HG02798 (cell line): ENCODE results near the gene CRACDL.

Source experiments
- ATAC-seq: cut with Tn5 transposase; IDR thresholded peaks from one replicate; pipeline ENCODE4 v1.9.1; 2021; ENCODE audit warnings: mild to moderate bottlenecking; ENCODE audit not compliant: unreplicated experiment, poor library complexity

Gene CRACDL

DNA sequence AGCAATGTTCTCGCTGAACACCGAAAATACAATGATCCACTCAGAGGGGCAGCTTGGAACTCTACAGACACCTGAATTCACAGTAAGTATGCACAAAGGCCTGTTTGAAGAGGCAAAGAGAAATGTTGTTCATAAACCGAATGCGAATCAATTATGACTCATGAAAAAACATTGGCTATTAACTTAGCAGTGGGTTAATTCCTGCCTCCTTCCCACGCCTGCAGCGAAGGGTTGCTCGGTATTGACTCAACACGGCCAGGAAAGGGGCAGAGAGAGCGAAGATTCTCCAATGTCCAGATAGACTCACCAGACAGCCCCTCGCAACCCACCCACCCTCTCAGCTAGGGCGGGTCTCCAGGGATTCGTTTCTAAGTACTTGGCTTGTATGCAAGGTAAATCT lies 9.4 kb downstream of the CRACDL start:
- no peak for ATAC-seq

DNA sequence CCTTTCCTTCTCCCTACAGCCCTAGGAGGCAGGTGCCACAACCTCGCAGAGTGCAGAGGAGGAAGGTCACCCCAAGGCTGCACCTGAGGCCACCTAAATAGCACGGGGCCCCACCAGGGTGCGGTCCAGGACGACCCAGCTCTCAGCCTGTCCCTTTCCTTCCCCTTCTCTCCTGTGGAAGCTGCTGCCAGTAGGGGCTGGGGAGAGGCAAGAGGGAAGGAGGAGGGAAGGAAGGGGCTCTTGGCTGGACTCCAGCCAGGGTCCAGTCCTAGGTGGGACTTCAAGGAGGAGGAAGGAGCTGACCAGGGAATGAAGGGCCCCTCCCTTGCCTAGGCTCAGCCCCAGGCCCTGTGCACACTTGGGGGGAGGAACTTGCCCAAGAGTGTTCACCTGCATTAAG lies 11.1 kb downstream of the CRACDL start:
- ATAC-seq, result no peak

DNA sequence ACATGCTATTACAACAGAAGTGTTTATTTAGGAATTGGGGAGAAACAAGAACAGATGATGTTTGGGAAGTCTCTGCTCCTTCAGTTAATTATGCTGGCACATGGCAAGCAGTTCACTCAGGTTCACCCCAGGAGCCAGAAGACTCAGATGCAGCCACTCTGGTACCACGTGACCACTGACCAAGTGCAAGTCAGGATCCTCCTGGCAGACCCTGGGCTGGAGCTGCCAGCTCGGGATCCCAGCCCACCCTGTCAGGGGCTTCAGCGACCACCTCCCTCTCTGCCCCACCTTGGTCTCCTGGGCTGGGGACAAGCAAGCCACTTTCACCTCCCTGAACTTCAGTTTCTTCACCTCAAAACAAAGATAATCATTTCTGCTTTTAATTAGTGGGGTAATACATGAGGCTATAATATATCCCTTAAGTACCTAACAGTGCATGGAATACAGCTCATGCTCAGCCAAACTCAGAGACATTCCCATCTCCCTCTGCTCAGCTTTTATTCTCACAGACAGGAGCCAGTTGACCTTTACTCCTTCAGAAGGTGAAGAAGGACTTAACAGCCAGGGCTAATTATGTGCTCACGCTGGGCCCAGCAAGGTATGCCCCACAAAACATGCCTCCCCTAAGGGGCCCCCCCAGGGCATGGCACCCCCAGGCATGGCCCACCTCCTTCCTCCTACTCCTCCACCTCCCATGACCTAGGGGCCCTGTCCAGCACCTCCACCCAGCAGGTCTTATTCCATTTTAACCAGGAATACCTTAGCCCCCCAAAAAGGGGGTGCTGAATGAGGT lies 11.8 kb downstream of the CRACDL start:
- no peak for ATAC-seq

DNA sequence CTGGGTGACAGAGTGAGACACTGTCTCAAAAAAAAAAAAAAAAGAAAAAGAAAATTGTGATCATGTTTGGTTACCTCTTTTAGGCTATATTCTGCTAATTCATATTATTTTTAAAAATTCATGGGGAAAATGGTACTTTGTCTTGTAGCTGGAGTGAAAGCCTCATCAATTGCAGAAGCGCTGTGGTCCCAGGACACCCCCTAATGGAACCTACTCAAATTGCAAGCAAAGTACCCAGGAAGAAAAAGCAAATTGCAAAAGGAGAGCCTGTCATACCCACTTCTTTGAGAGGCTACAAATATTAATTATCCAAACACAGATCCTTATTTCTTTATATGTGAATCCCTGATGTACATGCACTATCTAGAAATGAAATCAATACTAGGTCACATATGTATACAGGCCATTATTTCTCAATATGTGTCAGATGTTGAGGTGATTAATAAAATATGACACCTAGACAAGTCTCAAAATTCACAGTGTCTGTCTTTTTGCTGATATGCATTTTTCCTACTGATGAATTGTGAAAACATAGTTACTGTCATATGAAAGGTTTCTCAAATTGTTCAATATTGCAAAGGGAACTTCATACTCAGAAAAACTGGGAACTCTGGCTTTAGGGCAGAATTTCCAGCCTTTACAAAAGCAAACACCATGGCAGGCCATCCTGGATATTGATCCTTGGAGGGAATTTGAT lies 12.6 kb downstream of the CRACDL start:
- ATAC-seq, result no peak

DNA sequence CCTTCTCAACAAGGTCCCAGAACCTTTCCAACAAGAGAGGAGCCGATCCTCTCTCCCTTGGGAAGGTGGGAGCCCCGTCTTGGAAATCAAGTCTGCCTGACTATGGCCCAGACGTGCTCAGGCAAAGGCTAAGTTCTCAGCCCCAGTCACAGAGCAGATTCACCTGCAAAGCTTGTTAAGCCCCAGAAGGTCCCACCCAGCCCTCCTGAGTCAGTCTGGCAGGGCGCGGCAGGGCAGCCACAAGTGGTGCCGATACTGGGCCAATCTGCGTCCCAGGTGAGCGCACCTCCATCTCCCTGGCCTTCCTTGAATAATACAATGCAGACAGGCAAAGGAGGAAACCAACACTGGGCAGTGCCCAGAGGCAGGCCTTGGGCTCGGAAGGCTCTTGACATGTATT lies 15.0 kb downstream of the CRACDL start:
- no peak for ATAC-seq

DNA sequence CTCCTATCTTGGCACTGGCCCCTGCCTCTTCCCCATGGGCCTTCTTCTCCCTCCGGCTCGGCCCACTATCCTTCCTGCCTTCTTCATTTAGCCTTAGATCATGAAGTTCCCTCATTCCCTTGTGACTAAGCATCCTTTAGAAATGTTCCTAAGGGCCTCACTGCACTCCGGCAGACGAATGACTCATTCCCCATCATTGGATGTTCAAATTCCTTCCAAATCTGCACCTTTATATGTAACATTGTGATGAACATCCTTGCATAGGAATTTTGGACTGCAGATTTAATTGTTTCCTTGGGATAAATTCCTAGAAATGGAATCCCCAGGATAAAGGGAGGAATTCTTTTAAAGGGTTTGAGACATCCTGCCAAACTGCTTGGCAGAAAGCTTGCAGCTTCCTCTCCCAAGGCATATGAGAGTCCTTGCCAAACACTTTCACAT lies 19.0 kb downstream of the CRACDL start:
- ATAC-seq, result no peak

DNA sequence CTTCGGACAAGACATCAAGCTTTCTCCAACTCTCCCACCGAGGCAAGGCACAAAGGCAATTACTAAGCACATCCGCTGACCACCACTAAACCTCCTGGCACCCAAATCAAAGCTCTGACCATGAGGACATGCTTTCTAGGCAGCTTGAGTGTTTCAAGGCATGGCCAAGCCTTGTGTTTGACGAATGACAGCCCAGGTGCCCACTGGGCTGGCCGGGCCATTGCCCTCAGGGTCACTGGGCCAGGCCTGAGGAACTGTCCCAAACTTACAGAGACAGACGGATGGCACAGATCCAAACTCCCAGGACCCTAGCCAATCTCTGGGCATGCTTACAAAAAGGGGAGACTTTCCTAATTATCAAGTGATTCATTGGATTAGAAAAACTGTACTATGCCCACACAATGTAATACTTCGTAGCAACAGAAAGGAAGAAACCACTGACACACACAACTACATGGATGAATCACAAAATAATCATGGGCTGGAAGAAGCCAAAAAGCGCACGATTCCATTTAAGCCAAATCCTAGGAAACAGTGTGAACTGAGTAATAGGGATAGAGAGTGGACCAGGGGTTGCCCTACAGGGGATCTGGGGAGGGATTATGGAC lies 20.2 kb downstream of the CRACDL start:
- ATAC-seq, result no peak

DNA sequence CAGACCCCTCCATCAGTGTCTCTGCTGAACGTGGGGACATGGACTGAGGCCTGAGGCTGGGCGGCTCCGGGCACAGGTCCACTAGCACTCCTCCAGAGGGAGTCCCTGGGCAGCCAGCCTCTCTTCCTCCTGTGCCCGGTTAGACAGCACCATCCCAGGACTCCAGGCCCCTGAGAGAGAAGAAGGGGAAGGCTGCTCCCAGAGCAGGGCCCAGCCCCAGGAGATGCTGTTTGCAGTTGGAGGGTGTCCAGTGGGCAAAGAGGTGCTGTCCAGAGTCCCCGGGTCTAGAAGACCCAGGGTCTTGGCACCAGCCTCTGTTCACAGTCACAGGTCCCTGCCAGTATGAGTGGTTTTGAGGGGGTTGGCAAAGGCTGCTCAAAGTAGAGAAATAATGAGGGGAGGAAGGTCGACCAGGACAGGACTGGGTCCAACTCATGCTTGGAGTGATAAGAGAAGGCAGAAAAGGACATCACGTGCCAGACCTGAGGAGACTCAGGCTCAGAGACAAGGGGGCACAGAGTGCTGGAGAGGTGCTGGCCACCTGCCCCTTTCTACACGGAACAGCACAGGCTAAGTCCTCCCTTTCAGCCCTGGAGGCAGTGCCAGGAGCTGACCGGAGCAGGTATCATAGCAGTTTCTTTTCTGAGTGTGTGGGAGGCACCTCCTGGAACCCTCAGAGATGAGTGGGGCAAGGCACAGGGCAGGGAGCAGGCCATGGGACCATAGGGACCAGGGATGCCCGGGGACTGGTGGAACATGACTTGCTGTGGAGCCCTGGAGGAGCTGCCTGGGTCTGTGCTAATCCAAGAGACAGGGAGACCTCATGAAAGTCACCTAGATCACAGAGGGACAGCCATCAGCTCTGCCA lies 21.1 kb downstream of the CRACDL start:
- ATAC-seq, result no peak

DNA sequence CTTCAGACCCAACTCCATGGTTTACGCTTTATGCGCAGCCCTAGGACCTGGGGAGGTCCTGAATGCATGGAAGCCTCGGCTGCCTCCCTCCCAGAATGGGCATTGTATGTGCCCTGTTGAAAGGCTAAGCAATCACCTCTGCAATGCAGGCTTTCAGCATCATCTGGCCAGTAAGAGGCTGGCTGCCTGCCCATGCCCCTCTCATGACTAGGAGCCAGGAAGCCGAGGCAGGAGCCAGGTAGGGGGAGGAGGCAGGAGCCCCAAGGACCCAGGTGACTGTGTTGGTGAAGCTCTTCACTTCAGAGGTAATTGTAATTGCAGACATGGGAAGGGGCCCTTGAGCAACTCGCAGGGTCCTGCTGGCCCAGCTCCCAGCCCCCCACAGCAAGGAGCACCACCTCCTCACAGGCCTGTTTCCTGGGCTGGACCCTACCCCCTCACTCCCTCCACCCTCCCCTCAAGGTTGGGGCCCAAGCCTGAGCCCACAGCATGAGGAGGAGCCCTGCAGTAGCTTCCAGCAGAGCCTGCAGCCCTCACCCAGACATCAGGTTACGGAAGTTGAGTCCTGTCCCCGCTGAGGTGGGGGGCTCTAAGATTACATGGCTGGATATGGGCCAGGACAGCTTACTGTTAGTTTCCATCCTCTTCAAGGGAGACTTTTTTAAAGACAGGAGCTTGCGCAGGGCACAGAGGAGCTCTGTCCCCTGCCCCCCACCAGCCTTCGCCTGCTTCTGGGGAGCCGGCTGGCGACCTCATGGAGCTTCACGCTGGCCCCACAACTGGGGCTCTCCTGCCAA lies 21.9 kb downstream of the CRACDL start:
- no peak for ATAC-seq

DNA sequence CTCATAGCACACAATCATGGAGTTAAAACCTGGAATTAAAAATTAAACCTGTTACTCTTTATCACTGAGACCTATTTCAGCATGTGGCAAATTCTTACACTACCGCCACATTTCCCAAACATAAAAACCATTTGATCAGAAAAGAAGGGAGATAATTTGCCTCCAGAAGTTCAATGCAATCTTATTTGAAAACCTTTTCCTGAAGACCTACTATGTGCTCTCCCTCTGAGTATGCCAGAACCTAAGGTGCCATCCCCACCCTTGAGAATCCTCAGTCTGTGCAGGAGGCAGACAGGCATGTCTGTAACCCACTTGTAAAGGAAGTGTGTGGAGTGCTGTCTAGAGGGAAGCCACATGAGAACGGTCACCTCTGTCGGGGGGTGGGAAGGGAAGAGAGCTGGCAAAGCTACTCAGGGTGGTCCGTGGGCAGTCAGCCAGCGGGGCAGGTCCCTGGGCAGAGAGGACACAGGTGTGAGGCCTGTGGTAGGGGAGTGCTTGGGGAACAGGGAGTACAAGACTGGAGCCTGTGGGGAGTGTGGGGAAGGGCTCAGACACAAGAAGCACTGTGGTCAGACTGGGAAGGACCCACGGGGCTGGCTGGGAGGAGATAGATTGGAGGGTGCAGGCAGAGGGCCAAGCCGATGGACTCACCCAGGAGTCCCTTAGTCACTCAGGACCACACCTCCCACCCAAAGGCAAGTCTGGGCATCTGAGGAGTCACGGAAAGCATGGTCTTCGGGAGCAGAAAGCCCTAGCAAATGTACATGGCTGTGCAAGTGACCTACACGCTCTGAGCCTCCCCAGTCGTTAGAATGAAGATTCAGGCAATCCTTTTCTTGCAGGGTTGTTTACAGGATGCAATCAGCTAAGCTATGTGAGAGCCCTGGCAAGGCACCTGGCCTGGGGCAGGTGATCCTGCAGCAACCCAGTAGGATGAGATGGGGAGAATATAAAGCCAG lies 22.8 kb downstream of the CRACDL start:
- no peak for ATAC-seq

DNA sequence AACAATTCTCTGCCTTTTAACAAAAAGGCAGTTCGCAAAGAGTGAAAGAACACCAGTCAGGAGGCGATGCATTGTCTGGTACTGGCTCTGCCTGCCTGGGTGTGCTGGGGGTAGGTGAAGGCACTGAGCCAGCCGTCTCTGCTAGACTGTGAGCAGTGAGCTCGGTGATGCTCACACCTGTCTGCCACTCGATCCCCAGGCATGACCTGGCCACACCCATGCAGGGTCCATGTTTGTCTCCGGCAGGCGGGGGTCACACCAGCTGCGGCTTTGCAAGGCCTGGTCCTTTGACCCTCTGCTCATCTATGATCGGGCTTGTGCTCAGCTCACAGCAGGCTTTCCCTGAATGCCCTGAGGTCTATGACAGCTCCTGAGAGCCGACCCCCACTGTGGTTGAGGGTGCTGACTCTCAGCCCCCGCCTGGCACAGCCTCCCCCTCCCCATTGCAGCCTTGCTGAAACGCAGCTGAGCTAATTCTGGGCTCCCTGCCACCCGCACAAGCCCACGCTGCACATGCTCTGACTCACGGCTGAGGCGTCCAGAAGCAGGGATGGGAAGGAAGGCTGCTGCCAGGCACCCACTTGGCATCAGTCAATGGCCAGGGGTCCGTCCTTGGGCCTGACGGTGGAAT lies 23.7 kb downstream of the CRACDL start:
- no peak for ATAC-seq

DNA sequence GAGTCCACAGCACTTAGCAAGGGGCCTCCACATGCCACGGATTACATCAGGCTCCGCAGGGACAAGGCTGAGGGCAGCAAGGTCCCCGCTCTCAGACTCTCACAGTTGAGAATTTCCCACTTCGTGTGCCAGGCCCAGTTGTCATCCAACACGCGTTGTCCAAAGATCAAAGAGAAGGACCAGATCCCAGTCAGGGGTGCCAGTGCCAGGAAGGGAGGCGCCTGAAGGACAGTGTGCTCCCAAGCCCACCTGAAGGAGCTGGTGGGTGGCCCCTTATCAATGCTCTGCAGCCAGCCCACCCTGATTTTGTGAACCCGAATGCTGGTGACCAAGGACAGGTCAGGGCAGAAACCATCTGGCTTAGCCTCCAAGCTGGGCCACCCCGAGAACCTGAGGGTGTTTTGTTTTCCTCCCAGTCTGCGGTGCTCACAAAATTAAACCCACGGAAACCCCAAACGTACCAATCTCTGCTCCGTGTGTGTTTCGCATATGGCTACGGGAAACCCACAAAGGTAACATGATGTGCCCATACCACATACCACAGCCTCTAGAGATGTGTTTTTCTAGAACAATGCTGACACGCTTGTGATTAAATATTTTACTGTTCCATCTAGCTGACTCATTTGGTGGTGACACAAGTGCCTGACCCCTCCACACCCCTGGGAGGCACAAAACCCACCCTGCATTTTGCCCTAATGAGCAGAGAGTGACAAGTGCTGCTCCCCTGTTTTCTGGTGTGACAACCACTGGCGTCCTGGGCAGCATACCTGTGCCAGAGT lies 24.5 kb downstream of the CRACDL start:
- no peak for ATAC-seq

DNA sequence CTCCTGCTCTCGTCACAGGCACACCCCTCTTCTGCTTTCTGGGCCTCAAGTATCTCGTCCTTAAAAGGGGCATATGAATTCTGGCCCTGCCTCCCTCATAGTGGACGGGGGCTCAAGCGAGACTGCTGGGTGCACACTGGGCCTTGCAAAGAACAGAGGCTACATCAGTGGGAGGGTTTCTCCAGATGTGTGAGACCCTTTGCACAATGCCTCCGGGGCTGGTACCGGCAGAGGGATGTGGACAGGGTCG lies 25.0 kb downstream of the CRACDL start:
- ATAC-seq, result no peak

DNA sequence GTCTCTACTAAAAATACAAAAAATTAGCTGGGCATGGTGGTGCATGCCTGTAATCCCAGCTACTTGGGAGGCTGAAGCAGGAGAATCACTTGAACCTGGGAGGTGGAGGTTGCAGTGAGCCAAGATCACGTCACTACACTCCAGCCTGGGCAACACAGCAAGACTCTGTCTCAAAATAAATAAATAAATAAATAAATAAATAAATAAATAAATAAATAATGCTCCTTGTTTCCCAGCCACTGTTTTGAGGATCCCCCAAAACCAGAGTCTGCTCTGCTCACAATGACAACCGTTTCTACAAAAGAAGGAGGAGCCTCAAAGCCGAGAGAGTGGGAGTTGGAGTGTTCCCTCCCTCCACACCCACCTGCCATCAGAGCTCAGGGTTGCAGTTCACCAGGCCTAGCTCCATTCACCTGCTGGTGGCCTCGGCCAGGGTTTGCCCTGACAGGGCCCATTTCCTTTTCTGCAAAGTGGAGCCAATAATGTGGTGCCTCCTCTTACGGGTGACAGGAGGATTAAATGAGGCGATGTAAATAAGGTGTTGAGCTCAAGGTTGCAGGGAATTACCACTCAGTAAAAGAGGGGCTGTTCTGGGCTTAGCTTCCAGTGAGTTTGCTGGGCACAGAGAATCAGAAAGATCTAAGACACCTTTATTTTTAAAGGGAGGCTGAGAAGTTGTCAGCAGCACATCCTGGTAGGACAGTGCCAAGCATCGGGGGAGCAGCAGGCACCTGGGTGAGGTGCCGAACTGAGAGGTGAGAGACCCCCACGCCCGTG lies 25.5 kb downstream of the CRACDL start:
- ATAC-seq, result no peak

DNA sequence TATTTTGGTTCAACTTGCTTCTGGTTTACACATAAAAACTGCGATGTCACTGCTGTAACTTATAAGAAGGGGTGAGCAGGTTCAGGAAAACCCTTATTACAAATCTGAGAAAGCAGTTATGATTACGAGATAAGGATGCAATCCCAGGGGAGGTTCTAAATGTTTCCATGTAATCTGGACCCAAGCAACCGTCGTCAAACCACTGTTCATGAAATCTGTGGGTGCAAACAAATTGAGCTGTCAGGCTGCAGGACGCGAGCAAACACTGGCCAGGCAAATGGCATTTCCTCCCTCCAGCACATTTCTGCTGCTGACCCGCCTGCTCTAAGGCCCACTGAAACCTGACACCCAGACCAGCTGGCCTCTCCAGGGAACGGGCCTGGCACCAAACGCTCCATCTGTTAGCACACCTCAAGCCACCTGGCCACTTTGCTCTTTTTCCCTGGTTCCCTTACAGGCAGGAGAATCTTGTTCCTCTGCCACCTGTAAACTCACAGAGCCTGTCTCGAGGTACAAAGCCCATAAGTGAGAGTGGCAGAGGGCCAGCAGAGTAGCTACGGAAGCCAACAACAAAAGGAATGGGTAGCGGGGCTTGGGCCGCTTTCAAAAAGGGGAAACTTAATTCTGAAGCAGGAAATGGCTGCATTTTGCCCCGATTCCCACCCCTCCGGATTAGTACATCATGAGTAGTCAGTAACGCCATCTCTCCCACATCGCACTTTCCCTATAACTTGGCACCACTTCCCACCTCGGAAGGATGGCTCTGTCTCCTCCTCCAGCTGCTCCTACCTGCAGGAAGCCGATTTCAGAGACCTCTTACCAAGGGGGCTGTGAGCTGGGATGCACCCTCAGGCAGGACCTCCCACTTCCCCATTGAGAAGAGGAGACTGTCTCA lies 26.5 kb downstream of the CRACDL start:
- peak; percentile 40 for ATAC-seq

DNA sequence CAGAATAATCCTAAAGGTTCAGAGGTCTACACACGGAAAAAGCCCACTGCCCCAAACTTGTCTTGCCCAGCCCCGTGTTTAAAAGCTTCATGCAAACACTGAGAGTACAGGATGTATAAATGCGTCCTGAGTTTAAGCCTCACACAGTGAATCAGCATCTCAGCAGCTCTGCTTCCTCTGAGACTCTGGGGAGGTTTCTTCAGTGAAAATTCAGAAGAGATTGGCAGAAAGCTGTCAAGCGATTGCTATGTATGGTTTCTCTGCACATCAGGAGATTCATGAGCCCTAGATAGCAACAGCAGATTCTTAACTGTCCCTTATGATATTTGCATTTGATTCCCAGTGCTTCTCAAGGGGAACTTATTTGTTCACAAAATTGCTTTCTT lies 27.1 kb downstream of the CRACDL start:
- ATAC-seq, result no peak
